GM21447 (cell line): ENCODE data around the gene COX5A.
"Not testable (repeated sequence)": the region's sequence is repeated elsewhere in the genome, so short reads cannot be mapped to it uniquely, and the experiment has no call there.

ENCODE experiments used
- ATAC-seq: cut with Tn5 transposase; IDR thresholded peaks from one replicate; pipeline ENCODE4 v1.9.1; 2021; ENCODE audit not compliant: unreplicated experiment

Gene COX5A

DNA sequence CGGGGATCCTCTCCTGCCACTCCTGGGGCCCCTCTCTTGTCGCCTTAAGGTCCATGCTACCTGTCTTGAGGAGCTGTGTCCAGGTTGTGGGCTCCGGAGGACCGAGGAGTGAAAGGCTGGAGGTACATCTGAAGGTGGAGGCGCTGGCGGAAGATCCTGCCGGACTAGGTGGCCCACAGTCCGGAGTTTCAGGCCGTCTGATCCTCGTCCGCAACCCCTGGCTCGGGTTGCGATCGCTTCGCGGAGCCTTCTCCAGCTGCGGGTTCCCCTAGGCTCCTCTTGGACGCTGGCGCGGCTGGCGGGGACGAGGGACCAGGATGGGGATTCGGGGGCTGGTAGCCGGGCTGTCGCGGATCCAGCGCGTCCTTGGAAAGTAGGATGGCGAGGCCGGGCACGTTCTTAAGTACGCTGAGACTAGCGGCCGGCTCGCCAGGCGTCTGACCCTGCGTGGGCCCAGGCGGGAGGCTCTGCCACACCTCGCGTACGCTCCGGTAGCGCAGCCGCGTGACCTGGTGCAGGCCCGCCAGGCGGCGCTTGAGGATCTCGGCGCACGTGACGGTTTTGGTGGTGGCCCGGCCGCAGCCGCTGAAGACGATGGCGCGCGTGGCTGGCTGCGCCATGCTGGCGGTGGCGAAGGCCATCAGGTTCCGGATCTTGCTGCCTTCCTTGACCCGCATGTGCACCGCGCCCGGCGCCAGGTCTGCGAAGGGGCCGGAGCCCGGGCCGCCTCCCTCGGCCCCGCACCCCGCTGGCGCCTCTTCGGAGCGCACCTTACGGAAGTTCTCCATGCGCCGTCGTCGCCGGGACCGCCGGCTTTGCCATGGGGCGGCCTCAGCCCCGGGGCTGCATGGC, 18.1 kb upstream of the COX5A start:
- ATAC-seq = peak; percentile 42

DNA sequence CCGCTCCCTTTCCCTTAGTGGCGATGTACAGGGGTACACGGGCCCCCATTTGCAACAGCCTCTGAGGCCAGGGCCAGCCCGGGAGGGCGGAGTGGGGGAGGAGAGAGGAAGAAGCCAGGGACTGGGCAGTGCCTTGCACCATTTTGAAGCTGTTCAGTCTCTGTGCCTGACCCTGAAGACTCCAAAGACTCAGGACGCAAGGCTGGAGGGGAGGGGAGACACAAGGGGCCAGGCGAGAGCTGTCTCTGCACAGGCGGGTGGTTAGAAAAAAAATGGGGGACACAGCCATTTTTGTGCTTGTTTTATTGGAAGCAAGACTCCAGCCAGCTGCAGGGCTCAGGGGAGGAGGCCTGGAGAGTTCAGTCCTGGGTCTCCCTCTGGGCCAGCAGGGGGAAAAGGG, 17.1 kb upstream of the COX5A start:
- no peak for ATAC-seq

DNA sequence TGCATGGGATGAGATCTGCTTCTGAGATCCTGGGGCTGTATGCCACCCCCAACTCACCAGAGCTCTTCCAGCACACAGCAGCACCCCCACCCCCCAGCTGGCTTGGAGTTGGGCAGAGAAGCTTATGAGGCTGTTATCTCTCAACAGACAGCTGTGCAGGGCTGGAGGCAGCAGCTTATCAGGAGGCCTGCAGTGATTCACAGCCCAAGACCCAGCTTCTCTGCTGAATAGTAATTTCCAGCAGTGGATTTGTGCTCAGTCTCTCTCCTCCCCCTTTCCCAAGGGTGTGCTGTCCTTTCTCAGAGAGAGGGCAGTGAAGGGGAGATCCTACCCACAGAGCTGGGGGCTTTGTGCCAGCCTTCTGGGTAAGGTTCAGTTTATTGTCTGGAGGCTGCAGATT, 16.6 kb upstream of the COX5A start:
- ATAC-seq = no peak

DNA sequence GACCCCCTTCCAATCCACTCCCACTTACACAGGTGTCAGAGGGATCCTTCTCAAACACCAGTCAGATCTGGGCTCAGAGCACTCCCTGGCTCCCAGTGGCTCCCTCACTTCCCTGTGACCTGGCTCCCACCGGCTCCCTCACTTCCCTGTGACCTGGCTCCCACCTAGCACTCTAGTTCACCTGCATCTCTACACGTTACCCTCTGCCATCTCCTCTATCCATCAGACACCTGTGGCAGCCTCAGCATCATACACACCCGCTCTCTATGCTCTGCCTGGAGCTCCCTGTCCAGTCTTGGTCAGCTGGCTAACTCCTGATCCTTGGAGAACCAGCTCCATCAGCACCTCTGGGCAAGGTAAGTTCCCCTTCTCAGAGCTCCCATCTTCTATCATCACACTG, 13.1 kb upstream of the COX5A start:
- ATAC-seq = no peak

DNA sequence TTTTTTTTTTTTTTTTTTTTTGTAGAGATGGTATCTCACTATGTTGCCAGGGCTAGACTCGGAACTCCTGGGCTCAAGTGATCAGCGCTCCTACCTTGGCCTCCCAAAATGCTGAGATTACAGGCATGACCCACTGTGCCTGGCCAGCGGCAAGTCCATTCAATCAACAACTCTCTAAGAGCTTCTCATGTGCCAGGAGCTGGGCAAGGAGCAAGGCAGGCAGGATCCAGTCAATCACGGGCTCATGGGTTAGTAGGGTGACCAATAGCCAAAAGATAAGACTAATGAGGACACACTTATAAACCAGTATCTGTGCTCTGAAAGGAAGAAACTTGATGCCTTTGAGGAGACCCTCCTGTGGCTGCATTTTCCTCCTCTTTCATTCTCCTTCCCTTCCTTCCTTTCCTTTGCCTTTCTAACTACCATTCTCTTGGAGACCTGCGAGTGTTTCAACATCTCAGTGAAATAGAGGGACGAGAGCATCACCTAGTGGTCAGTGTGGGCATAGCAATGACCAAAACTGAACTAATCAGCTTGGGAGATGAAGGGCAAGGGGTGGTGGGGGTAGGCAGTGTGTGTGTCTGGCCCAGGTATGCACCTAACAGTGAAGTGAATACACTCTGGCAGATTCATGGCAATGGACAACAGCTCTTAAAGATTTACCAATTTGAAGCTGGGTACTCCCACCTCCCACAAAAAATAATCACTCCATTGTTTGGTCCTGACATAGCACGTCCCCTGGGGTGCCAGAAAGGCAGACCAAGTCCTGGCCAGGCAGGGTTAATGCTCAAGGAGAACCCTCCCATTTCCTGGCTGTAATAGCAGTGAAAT, 12.4 kb upstream of the COX5A start:
- ATAC-seq = no peak

DNA sequence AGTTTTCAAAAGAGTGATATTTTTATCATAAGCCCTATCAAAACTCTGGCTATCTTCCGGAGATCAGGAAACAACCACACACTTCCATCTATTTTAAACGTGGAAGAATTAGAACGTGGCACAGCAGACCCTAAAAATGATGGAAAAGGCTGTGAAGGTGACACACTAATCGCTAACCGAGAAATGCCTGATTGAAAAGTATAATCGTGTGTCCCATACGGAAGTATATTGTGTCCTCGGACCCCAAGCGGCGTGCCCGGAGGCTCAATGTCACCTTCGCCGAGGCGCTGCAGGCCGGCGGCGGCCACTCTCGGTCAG, 642 bp downstream of the COX5A start:
- ATAC-seq = no peak

DNA sequence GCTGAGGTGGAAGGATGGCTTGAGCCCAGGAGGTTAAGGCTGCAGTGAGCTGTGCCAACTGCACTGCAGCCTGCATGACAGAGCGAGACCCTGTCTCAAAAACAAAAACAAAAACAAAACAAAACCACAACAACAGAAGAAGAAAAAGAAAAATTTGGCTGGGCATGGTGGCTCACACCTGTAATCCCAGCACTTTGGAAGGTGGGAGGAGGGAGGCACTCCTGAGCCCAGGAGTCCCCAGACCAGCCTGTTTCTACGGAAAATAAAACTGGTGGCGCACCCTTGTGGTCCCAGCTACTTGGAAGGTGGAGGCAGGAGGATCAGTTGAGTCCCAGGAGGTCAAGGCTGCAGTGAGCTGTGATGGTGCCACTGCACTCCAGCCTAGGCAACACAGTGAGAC, 2.7 kb downstream of the COX5A start:
- ATAC-seq = not testable (repeated sequence)

DNA sequence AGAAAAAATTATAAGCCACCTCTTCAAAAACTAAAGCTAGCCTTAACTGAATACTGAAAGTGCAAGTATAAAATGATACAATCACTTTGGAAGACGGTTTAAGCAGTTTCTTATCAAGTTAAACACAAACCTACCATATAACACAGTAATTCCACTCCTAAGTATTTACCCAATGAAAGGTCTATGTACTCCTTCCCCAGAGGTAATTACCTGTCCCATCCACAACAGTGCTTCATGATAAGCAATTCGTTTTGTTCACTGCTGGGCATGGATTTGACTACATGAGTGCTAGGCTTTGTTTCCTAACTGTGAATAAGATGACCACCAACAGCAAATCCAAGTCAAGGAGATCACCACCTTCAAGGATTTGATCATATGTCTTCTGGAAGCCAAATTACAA, 4.3 kb downstream of the COX5A start:
- ATAC-seq = no peak

DNA sequence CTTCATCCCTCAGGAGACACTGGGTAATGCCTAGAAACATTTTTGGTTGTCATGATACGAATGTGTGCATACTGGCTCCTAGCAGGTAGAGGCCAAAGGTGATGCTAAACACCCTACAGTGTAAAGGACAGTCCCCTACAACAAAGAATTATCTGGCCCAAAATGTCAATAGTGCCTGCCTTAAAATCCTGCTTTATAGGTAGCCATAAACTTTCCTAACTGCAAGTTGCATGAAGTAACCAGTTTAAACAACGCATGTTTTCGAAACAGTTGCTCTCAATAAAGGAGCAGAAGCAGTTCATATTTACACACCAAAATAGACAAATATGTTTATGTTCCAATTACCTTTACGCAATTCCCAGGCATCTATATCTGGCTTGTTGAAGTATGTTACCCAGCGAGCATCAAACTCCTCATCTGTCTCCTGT, 9.1 kb downstream of the COX5A start:
- no peak for ATAC-seq

DNA sequence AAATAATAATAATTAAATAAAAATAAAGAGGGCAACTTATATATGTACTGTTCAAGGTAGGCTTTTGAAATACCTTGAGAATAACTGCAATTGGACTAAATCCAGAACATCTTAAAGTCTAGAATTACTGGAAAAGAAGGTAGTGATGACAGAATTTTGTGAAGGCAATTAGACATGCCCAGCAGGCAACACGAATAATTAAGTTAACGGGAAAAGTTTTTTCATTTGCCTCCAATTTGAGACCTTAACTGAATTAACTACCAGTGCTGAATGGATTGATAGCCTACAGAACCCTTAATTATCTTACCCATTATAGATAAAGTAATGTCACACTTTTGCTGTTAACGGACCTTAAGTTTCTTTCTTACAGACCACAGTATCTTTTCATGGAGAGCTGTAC, 13.3 kb downstream of the COX5A start:
- ATAC-seq = no peak

DNA sequence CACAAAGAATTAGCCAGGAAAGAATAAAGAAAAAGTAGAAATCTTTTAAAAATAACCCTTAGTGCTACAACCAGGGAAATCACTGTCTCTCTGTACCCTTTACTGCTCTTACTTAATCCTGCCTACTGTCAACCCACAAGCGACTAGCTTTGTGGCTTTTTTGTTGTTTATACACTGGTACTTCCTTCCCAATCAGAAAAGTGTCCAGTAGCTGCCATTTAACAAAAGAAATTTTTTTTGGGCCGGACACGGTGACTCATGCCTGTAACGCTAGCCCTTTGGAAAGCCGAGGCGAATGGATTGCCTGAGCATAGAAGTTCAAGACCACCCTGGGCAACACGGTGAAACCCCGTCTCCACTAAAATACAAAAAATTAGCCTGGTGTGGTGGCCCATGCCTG, 17.4 kb downstream of the COX5A start:
- no peak for ATAC-seq

DNA sequence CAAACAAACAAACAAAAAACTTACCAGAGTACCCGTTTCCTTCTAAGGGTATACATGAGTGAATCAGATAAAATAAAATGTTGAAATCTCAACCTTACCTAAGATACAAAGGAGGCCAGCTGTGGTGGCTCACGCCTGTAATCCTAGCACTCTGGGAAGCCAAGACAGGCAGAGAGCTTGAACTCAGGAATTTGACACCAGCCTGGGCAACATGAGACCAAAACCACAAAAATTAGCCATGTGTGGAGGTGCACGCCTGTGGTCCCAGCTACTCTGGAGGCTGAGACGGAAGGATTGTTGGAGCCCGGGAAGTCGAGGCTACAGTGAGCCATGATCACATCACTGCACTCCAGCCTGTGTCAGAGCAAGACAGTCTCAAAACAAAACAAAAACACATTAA, 20.2 kb downstream of the COX5A start:
- no peak for ATAC-seq

DNA sequence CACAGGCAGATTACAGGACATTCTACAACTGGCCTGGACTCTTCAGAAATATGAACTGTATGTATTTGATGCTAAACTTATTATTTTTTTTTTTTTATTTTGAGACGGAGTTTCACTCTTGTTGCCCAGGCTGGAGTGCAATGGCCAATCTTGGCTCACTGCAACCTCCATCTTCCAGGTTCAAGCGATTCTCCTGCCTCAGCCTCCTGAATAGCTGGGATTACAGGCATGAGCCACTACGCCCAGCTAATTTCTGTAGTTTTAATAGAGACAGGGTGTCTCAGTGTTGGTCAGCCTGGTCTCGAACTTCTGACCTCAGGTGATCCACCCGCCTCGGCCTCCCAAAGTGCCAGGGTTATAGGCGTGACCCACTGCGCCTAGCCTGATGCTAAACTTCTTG, 24.1 kb downstream of the COX5A start:
- ATAC-seq = not testable (repeated sequence)

DNA sequence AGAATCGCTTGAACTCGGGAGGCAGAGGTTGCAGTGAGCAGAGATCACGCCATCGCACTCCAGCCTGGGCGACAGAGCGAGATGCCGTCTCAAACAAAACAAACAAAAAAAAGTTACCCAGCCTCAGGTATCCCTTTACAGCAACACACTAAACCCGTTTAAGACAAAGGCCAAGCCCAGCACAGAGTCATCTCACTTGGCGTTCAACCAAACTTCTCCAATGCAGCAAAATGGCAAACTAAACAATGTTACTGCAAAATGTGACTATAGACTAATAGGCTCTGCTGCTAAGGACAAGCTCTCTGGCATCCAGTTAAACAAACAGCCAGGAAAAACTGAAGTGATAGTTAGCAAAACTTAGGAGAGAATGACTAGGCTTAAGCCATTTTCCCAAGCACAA, 24.8 kb downstream of the COX5A start:
- no peak for ATAC-seq

DNA sequence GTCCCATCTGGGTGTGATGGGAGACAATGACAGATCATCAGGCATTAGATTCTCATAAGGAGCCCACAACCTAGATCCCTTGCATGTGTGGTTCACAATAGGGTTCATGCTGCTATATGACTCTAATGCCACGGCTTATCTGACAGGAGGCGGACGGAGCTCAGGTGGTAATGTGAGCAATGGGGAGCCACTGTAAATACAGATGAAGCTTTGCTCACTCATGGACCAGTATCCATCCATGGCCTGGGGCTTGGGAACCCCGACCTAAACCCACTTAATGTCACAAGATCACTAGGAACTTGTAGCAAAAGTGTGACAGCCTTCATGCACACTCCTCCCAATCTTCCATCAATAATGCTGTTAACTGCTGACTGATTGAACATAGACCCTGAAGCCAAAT, 29.2 kb downstream of the COX5A start:
- ATAC-seq = no peak

DNA sequence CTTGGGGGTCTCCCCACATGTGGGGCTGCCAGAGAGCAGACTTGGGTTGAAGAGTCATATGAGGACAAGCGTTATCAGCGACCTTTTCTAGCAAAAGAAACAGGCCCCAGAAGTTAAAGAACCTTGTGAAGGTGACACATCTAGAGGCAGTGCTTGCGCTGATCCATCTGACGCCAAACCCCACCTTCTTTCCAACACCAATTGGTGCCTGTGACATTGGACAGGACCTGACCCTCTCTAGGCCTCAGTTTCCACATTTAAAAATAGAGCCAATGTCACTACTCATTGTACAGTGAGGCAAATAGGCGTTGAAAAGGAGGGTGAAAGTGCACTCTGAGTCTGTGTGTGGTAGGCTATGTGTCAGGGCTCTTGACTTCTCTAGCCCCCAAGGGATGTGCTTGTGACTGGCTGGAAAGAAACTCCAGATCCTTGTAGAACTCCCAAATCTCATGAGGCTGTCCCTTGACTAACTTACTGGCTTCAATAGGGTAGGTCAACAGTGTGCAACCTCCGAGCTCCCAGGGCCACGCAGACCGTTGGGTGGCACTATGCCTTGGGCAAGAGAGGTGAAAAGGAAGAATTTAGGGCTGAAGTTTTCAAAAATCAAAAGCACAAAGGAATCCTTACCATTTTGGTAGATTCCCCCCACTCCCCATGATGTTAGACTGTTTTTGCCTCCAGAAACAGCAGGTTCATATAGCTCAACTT, 30.6 kb downstream of the COX5A start:
- ATAC-seq = no peak

DNA sequence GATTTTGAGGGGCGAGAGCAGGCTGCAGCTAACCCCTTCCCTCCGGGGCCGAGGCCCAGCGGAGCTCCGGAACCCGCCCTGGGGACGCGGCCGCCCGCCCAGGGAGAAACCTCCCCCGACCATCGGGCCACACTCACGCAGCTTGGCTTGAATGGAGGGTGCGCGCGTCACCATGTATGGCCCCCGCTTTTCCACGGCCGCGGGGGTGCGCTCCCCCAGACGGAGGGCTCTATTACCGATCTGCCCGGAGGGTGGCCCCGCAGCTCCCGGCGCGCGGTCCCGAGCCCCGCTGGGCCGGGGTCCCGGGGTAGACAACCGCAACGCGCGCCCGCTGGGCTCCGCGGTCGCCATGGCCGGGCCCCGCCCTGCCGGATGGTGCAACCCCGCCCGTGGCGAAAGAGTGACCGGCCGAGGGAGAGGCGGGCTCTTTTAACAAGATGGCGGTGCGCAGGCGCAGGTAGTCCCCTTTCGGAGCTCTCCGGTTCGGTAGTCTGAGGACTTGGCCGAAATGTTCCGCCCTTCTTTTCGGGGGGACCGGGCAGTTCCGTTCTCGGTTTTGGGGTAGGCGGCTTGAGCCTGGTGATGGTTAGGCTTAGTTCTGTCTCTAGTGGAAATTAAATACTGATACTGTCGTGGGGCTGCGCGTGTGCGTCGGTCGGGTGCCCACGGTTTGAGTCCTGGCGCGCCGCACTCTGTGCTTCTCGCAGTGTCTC, 31.3 kb downstream of the COX5A start, which contains the start of gene FAM219B:
Gene FAM219B, minus strand, starts transcription at position 402 of the 713 bp plus-strand sequence. Its CDS starts 51 bp downstream, at position 351.
- peak; percentile 80 for ATAC-seq

DNA sequence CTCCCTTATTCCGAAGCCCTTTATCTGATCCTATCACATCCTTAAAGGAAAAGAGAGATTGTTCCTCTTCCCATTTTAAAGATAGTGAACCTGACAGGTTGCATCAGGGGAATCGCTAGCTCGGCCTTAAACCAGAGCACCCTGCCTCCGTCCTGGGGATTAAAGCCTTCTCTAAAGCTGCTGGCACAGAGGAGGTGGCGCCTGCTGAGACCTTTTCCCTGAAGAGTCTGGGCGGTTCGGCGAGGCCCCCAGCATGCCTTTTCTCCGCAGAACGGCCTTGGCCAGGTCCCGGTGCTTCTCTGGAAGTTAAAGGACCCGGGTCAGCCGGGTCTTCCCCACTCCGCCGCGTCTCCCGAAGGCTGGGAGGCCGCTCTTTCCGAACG, 31.8 kb downstream of the COX5A start:
- ATAC-seq = peak; percentile 17

DNA sequence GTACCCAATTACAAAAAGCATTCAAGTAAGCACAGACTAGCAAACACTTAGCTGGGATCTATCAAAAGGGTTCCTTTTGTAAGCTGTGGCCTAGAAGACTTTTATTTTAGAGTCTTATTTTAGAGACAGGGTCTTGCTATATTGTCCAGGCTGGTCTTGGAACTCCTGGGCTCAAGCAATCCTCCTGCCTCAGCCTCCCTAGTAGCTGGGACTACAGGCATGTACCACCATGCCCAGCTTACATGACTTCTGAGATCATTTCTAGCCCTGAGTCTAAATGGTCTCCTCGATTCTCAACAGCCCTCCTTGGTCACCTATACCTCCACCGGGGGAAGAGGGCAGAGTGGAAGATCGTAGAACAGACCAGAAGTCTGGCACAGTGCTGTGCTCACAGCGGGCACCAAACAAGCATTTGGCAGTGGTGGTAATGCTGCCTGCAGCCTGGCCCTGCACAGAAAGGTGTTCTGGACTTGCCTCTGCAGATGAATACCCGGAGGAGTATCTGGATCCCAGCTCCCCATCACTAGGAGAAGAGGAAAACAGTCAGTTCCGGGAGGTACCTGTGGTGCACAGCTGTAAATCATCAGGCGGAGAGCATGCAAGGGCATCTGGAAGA, 33.6 kb downstream of the COX5A start:
- ATAC-seq = no peak

DNA sequence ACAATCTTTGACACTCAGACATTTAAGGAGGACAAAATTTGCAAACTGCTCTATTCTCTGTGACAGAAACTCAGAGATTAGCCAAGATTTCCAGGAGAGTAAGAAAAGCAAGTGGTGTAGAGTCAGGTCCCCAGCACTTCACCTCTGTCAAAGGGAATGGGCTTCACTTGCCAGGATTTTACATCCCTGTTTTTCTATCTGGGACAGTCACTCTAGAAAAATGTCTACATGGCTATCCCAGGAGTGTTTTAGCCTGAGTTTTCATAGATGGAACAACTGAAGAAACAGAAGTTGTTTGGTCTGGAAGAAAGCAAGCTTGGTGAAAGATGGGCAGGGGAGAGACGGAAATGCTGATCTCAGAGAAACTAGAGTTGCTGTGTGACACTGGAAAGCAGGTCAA, 34.2 kb downstream of the COX5A start:
- ATAC-seq = no peak
